Neuronal stem cell (in vitro differentiated cells): ENCODE measurements around the gene TMEM175.

Source experiments
- DNase-seq: peaks from one replicate; pipeline ENCODE4 v3.0.0-alpha.2; 2013; ENCODE audit warnings: low spot score
- H2AFZ ChIP-seq: one replicate; pipeline ENCODE4 v1.6.1; 2013; ENCODE audit warnings: mild to moderate bottlenecking, low read length, inconsistent platforms
- H2AK5ac ChIP-seq: 2 replicates; pipeline ENCODE4 v1.6.1; 2013; ENCODE audit warnings: low read depth, mild to moderate bottlenecking, inconsistent platforms, low read length, moderate library complexity, mixed read lengths
- H2BK120ac ChIP-seq: 2 replicates; pipeline ENCODE4 v1.6.1; 2013; ENCODE audit warnings: low read depth, mild to moderate bottlenecking, inconsistent platforms, low read length, moderate library complexity, mixed read lengths
- H2BK12ac ChIP-seq: one replicate; pipeline ENCODE4 v1.6.1; 2013; ENCODE audit warnings: low read length, inconsistent platforms
- H2BK15ac ChIP-seq: 2 replicates; pipeline ENCODE4 v1.6.1; 2013; ENCODE audit warnings: mild to moderate bottlenecking, low read length, inconsistent platforms, mixed read lengths
- H2BK5ac ChIP-seq: one replicate; pipeline ENCODE4 v1.6.1; 2013; ENCODE audit warnings: inconsistent platforms, mild to moderate bottlenecking, low read length, moderate library complexity
- H3K14ac ChIP-seq: one replicate; pipeline ENCODE4 v1.6.1; 2013; ENCODE audit warnings: low read length, inconsistent platforms
- H3K18ac ChIP-seq: 2 replicates; pipeline ENCODE4 v1.6.1; 2013; ENCODE audit warnings: low read length, inconsistent platforms
- H3K23ac ChIP-seq: 2 replicates; pipeline ENCODE4 v1.6.1; 2013; ENCODE audit warnings: low read depth, mild to moderate bottlenecking, mixed read lengths, low read length, inconsistent platforms; ENCODE audit not compliant: poor library complexity
- H3K27ac ChIP-seq: replicated peaks from 3 replicates; pipeline ENCODE4 v1.5.1; 2013; ENCODE audit warnings: low read length, inconsistent platforms
- H3K27me3 ChIP-seq, 3 experiments: 2 replicates each; pipeline ENCODE4 v1.6.1; 2013; ENCODE audit warnings: low read length in 3 of 3, mild to moderate bottlenecking in 2 of 3, inconsistent platforms in 1 of 3, low read depth in 1 of 3, mixed read lengths in 1 of 3, moderate library complexity in 1 of 3; ENCODE audit not compliant: control insufficient read depth in 3 of 3, insufficient read depth in 3 of 3
- H3K36me3 ChIP-seq, 2 donors: replicated peaks in 1 of 2; 2 replicates each; pipeline ENCODE4 v1.6.1; 2013; ENCODE audit warnings: low read length in 2 of 2; ENCODE audit not compliant: control insufficient read depth in 2 of 2, insufficient read depth in 2 of 2
- H3K4ac ChIP-seq: 2 replicates; pipeline ENCODE4 v1.6.1; 2013; ENCODE audit warnings: inconsistent platforms, mild to moderate bottlenecking, low read length, moderate library complexity
- H3K4me1 ChIP-seq, 2 donors: 1 replicate in 1 of 2; 2 replicates in 1 of 2; pipeline ENCODE4 v1.6.1; 2013; ENCODE audit warnings: low read length in 2 of 2, low read depth in 1 of 2; ENCODE audit not compliant: control insufficient read depth in 2 of 2, insufficient read depth in 1 of 2
- H3K4me2 ChIP-seq: one replicate; pipeline ENCODE4 v1.6.1; 2013; ENCODE audit warnings: mild to moderate bottlenecking, low read length, inconsistent platforms; ENCODE audit not compliant: insufficient read depth, poor library complexity, severe bottlenecking
- H3K4me3 ChIP-seq, 2 donors: 2 replicates each; pipeline ENCODE4 v1.5.1; 2013; ENCODE audit warnings: low read length in 2 of 2, mild to moderate bottlenecking in 2 of 2, inconsistent platforms in 1 of 2, moderate library complexity in 1 of 2
- H3K79me1 ChIP-seq: one replicate; pipeline ENCODE4 v1.6.1; 2013; ENCODE audit warnings: low read depth, mild to moderate bottlenecking, inconsistent platforms, low read length, moderate library complexity
- H3K9ac ChIP-seq: one replicate; pipeline ENCODE4 v1.6.1; 2013; ENCODE audit warnings: mild to moderate bottlenecking, low read depth, low read length, inconsistent platforms; ENCODE audit not compliant: poor library complexity
- H3K9me3 ChIP-seq, 2 donors: replicated peaks in 1 of 2; 2 replicates each; pipeline versions ENCODE3 to v1.6.1; 2013; ENCODE audit warnings: low read length in 2 of 2, mild to moderate bottlenecking in 2 of 2, inconsistent platforms in 1 of 2, low read depth in 1 of 2, mixed read lengths in 1 of 2, moderate library complexity in 1 of 2; ENCODE audit not compliant: control insufficient read depth in 2 of 2, insufficient read depth in 1 of 2
- H4K8ac ChIP-seq: one replicate; pipeline ENCODE4 v1.6.1; 2013; ENCODE audit warnings: low read depth, mild to moderate bottlenecking, inconsistent platforms, low read length, moderate library complexity
- H4K91ac ChIP-seq: one replicate; pipeline ENCODE4 v1.6.1; 2013; ENCODE audit warnings: low read length, low read depth, mild to moderate bottlenecking, inconsistent platforms; ENCODE audit not compliant: poor library complexity
- WGBS, 2 donors: extraction: QIAGEN DNeasy Blood & Tissue Kit; methylation state at CpG; one replicate each; pipeline ENCODE4 v1.1.7; 2013; ENCODE audit warnings: missing lambda C conversion rate in 2 of 2, mixed read lengths in 1 of 2; ENCODE audit not compliant: insufficient read length in 2 of 2, insufficient replicate concordance in 1 of 2; ENCODE audit errors: extremely low coverage in 2 of 2; 5-methylcytosine and 5-hydroxymethylcytosine counted together

TMEM175 gene

GRCh38 chr4:985123-985830, 53.0 kb downstream of the TMEM175 start:
- no peak overlapping the region for H4K8ac ChIP-seq
- H3K23ac ChIP-seq, result no peak overlapping the region
- H3K4ac ChIP-seq, result no peak overlapping the region
- H2BK15ac ChIP-seq, result no peak overlapping the region
- no peak for DNase-seq
- H3K27ac ChIP-seq, result no peak overlapping the region
- H3K9me3 ChIP-seq, result no peaks in the 10 kb centered on the region
- WGBS, 2 donors, result no CpG with 5 or more reads among the region's 23 CpGs
- H3K36me3 ChIP-seq, result no peaks in the 10 kb centered on the region
- H2BK120ac ChIP-seq, result no peak overlapping the region
- H3K9ac ChIP-seq, result no peak overlapping the region
- H2AFZ ChIP-seq, result peak overlapping the region; percentile 53
- no peak overlapping the region for H3K4me3 ChIP-seq
- peaks cover 8% of the 10 kb centered on the region for H3K79me1 ChIP-seq
- no peak overlapping the region for H4K91ac ChIP-seq
- peaks cover 0 to 57% (median 4%) of the 10 kb centered on the region in 3 experiments for H3K27me3 ChIP-seq
- H3K4me1 ChIP-seq, result peaks cover 3 to 7% of the 10 kb centered on the region in 2 donors
- no peak overlapping the region for H2AK5ac ChIP-seq
- H3K4me2 ChIP-seq, result peak overlapping the region; percentile 33
- H3K14ac ChIP-seq, result no peak overlapping the region
- no peak overlapping the region for H2BK12ac ChIP-seq
- H2BK5ac ChIP-seq, result no peak overlapping the region
- H3K18ac ChIP-seq, result no peak overlapping the region

- Histone ChIP-seq H3K36me3 (peaks cover 0 to 1% of the 10 kb centered on the region in 2 donors), H3K14ac (no peak overlapping the region), H2BK120ac (no peak overlapping the region), H2BK5ac (peak overlapping the region; percentile 63), H3K4me2 (peak overlapping the region; percentile 68), H3K27ac (no peak overlapping the region), H2AK5ac (no peak overlapping the region), H3K27me3 (peaks cover 0 to 57% (median 4%) of the 10 kb centered on the region in 3 experiments), H2BK12ac (no peak overlapping the region), H4K91ac (no peak overlapping the region), H3K23ac (peak overlapping the region; percentile 91), H3K79me1 (peaks cover 8% of the 10 kb centered on the region), H3K4me3 (peak overlapping the region; percentile 54 to 86), H4K8ac (no peak overlapping the region), H3K18ac (peak overlapping the region; percentile 96), H3K4me1 (peaks cover 3 to 7% of the 10 kb centered on the region in 2 donors), H2AFZ (peak overlapping the region; percentile 93), H2BK15ac (no peak overlapping the region), H3K4ac (no peak overlapping the region), H3K9ac (peak overlapping the region; percentile 71), H3K9me3 (no peaks in the 10 kb centered on the region)
- no peak for DNase-seq
- no CpG with 5 or more reads among the region's 14 CpGs for WGBS, 2 donors
Measured at GRCh38 chr4:986428-986878, 54.2 kb downstream of the TMEM175 start.

- no peak within 1 kb of the TSS for H4K8ac ChIP-seq
- H3K18ac ChIP-seq, result peak within 1 kb of the TSS; percentile 96
- peak within 1 kb of the TSS; percentile 66 for H3K4ac ChIP-seq
- H2AK5ac ChIP-seq, result peak within 1 kb of the TSS; percentile 96
- peak within 1 kb of the TSS; percentile 72 for H2BK120ac ChIP-seq
- peaks cover 8% of the 10 kb centered on the region for H3K79me1 ChIP-seq
- peak; percentile 54 for DNase-seq
- peak within 1 kb of the TSS; percentile 54 to 86 for H3K4me3 ChIP-seq
- peaks cover 0 to 1% of the 10 kb centered on the region in 2 donors for H3K36me3 ChIP-seq
- H2AFZ ChIP-seq, result peak within 1 kb of the TSS; percentile 93
- H3K27me3 ChIP-seq, result peaks cover 0 to 55% (median 4%) of the 10 kb centered on the region in 3 experiments
- peaks cover 3 to 7% of the 10 kb centered on the region in 2 donors for H3K4me1 ChIP-seq
- H3K9me3 ChIP-seq, result no peaks in the 10 kb centered on the region
- peak within 1 kb of the TSS; percentile 96 for H3K14ac ChIP-seq
- no peak within 1 kb of the TSS for H4K91ac ChIP-seq
- peak within 1 kb of the TSS; percentile 58 for H2BK12ac ChIP-seq
- peak within 1 kb of the TSS; percentile 93 for H3K9ac ChIP-seq
- WGBS, 2 donors, result no CpG with 5 or more reads among the region's 69 CpGs
- H3K23ac ChIP-seq, result peak within 1 kb of the TSS; percentile 91
- peak within 1 kb of the TSS; percentile 63 for H2BK5ac ChIP-seq
- no peak within 1 kb of the TSS for H3K27ac ChIP-seq
- H2BK15ac ChIP-seq, result peak within 1 kb of the TSS; percentile 92
- H3K4me2 ChIP-seq, result peak within 1 kb of the TSS; percentile 68
Measured at GRCh38 chr4:986879-987623, 54.8 kb downstream of the TMEM175 start, which contains the start of gene IDUA. Gene IDUA (plus strand): TSS chr4:987044. CDS start chr4:987085, 41 bp downstream.
